GM04503 (cell line): Measurements from ENCODE around the gene JAKMIP1.
A peak's percentile ranks its signal among the peaks of the same experiment; 100 is the strongest.
"Not testable (repeated sequence)": the region's sequence is repeated elsewhere in the genome, so short reads cannot be mapped to it uniquely, and the experiment has no call there.

Experiments used
- DNase-seq: peaks from one replicate; pipeline ENCODE4 v3.0.0-alpha.2; 2012; ENCODE audit warnings: low read depth

The JAKMIP1 gene

GRCh38 chr4:6013564-6013963 is 186.8 kb downstream of the JAKMIP1 start:
- no peak for DNase-seq

GRCh38 chr4:6012200-6012599 is 188.1 kb downstream of the JAKMIP1 start:
- DNase-seq, result no peak

DNA sequence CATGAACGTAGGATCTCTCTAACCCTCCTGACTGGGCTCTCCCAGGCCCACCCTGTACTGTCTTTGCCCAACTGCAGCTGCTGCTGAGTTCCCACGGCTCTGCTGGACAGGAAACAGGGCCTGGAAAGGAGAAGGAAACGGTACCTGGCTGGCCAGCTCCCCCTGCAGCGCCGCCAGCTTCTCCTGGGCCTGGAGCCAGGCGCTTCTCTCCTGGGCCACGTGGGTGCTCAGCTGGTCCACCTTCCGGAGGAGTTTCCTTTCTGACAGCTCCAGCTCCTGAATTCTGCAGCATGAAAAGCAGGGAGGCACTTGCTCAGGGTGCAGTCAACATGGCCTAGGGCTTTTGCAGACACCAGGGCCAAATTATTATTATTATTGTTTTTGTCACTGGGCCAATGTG is 188.7 kb downstream of the JAKMIP1 start:
- no peak for DNase-seq

- DNase-seq, result no peak
These were observed 189.1 kb downstream of the JAKMIP1 start for GRCh38 chr4:6011271-6011671.

GRCh38 chr4:6010789-6011188 is 189.6 kb downstream of the JAKMIP1 start:
- DNase-seq, result no peak

DNA sequence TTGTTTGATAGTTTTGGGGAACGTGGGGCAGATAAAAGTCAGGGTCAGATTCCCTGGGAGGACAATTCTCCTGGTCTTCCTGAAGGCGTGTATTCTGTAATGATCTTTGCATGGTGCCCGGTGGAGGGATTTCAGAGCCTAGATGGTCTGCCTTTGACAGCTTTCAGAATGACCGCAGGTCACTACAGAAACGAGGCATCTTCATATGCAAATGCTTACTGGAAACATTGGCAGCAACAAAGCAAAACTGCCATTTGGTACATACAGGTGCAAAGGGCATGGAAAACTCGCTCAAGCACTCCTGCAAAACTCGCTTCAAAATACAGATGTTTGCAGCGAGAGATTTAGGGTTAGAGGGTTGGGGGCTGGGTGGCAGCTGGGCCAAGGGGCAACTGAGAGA is 190.9 kb downstream of the JAKMIP1 start:
- no peak for DNase-seq

DNA sequence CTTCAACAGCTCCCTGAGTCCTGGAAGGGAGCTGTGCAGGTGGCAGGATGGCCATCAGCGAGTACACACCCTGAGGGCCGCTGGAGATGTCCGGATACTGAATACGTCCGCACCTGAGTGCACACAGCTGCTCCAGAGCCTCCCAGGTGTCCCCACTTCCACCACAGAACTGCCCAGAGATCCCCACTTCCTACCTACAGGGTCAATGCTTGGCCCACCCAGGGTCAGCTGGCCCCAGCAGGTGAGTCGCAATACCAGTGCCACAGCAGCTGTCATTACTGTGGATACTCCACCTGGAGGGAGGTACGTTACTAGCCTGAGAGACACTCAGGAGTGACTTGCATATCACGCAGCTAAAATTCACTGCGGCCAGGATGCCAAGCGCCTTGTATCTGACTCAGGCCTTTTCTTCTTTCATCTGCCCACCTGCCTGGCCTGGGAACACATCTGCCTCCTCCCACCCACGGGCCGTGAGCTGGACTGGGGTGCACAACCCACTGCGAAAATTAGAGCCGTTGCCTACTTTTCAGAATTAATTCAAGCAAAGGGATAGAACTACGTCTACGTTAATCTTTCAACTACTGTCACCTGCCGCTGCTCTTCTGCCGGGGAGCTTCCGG is 191.5 kb downstream of the JAKMIP1 start:
- no peak for DNase-seq

- no peak for DNase-seq
These were observed 192.2 kb downstream of the JAKMIP1 start for GRCh38 chr4:6008092-6008551.

- DNase-seq, result no peak
These were observed 195.2 kb downstream of the JAKMIP1 start for GRCh38 chr4:6005175-6005574.

DNA sequence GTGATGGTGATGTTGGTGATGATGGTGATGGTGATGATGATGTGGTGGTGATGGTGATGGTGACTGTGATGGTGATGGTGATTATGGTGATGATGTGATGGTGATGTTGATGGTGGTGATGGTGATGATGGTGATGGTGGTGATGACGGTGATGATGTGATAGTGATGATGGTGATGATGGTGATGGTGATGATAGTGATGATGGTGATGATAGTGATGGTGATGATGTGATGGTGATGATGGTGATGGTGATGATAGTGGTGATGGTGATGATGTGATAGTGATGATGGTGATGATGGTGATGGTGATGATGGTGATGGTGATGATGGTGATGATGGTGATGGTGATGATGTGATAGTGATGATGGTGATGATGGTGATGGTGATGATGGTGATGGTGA is 196.9 kb downstream of the JAKMIP1 start:
- not testable (repeated sequence) for DNase-seq

GRCh38 chr4:6002926-6003325 is 197.4 kb downstream of the JAKMIP1 start:
- no peak for DNase-seq

GRCh38 chr4:6002492-6002833 is 197.9 kb downstream of the JAKMIP1 start:
- no peak for DNase-seq

- DNase-seq, result no peak
These were observed 198.5 kb downstream of the JAKMIP1 start for GRCh38 chr4:6001680-6002491.

- no peak for DNase-seq
These were observed 200.5 kb downstream of the JAKMIP1 start for GRCh38 chr4:5999830-6000365.

GRCh38 chr4:5999356-5999755 is 201.0 kb downstream of the JAKMIP1 start:
- no peak for DNase-seq

DNA sequence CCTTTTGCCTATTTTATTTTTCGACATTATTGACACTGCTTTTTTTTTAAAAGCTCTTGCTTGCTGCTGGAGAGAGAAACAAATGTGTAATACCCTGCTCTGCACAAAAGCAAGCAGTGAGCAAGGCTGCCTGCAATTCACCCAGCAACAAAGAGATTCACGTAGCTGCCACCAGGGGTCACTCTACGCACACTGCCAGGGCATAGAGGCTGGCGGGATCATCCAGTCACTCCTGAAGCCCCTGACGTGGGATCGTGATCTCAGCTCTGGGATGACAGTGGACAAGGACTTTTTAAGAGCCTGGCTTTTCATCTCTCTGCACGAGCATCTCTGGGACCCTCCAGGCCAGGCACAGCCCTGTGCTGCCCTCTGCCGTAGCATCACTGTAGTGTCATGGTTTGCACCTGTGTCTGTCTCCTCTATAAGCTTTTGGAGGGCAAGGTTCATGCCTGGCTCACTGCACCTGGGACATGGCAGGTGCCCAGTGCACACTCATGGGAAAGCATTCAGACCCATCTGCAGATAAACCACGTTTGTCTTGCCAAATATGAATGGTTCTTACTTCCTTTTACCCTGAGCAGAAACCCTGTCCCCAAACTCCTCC is 201.9 kb downstream of the JAKMIP1 start:
- peak; percentile 12 for DNase-seq

- DNase-seq, result no peak
These were observed 203.7 kb downstream of the JAKMIP1 start for GRCh38 chr4:5996641-5997040.

GRCh38 chr4:5995901-5996623 is 204.3 kb downstream of the JAKMIP1 start:
- DNase-seq, result no peak

GRCh38 chr4:5993876-5994811 is 206.2 kb downstream of the JAKMIP1 start:
- DNase-seq, result no peak

GRCh38 chr4:5993346-5993745 is 207.0 kb downstream of the JAKMIP1 start:
- not testable (repeated sequence) for DNase-seq

DNA sequence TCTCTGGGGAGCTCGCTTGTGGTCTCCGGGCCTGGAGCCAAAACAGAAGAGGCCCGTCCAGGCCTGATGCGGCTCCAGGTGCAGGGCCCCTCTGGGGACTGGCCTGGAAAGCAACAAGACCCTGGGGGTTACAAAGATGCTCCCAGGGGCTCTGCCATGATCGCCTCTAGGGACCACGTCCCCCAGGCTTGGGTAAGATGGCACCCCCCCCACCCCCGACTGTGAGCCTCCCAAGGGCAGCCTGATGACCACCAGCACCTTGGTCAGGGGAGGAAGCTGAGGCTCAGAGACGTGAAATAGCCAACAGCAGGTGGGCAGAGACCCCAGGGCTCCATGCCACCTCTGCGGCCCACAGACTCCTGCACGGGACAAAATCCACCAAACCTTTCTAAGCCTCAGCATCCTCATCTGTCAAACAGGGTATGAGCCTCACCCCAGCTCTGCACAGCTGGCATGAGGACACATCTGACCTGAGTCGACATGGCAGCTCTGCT is 207.5 kb downstream of the JAKMIP1 start:
- DNase-seq, result no peak
